ENCODE measurements around the gene UCK2.

UCK2 gene

GRCh38 chr1:165902565-165902964 lies 75.2 kb downstream of the UCK2 start:
- no peak overlapping the region for H3K4me3 ChIP-seq (ENCODE audit: low read depth, low read length)
- TF ChIP-seq, protein P1, sequence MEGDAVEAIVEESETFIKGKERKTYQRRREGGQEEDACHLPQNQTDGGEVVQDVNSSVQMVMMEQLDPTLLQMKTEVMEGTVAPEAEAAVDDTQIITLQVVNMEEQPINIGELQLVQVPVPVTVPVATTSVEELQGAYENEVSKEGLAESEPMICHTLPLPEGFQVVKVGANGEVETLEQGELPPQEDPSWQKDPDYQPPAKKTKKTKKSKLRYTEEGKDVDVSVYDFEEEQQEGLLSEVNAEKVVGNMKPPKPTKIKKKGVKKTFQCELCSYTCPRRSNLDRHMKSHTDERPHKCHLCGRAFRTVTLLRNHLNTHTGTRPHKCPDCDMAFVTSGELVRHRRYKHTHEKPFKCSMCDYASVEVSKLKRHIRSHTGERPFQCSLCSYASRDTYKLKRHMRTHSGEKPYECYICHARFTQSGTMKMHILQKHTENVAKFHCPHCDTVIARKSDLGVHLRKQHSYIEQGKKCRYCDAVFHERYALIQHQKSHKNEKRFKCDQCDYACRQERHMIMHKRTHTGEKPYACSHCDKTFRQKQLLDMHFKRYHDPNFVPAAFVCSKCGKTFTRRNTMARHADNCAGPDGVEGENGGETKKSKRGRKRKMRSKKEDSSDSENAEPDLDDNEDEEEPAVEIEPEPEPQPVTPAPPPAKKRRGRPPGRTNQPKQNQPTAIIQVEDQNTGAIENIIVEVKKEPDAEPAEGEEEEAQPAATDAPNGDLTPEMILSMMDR (IDR thresholded peaks at IDR 0.05; ENCODE audit: low read depth, low read length), result no peak

- TF ChIP-seq, protein P1 (IDR thresholded peaks at IDR 0.05; ENCODE audit: low read depth, low read length), result no peak
These were observed 76.3 kb downstream of the UCK2 start for GRCh38 chr1:165903672-165904071.

GRCh38 chr1:165904948-165905347 lies 77.5 kb downstream of the UCK2 start:
- H3K4me3 ChIP-seq (ENCODE audit: low read depth, low read length), result no peak overlapping the region
- TF ChIP-seq, protein P1 (IDR thresholded peaks at IDR 0.05; ENCODE audit: low read depth, low read length), result no peak

More at GRCh38 chr1:165903672-165904071, 76.3 kb downstream of the UCK2 start:
- H3K4me3 ChIP-seq (ENCODE audit: low read depth, low read length), result no peak overlapping the region

DNA sequence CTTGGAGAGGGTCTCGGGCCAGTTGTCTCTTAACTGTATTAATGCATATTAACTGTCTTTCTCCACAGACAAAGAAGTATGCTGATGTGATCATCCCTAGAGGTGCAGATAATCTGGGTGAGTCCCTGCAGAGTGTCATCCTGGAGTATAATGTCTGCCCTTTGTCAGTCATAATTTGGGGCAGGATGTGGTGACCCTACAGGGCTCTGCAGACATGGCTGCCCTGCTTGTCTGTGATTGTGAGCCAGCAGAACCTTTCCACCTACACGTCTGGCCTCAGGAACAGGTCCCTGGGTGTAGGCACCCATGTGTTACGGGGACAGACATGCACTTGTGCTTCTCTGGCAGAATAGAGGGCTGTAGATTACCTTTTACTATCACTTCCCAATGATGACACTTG lies 78.4 kb downstream of the UCK2 start:
- TF ChIP-seq, protein P1 (IDR thresholded peaks at IDR 0.05; ENCODE audit: low read depth, low read length), result no peak

GRCh38 chr1:165907256-165907857 lies 79.9 kb downstream of the UCK2 start:
- TF ChIP-seq, protein P1 (IDR thresholded peaks at IDR 0.05; ENCODE audit: low read depth, low read length), result no peak

More for the DNA sequence above, 78.4 kb downstream of the UCK2 start:
- H3K4me3 ChIP-seq (ENCODE audit: low read depth, low read length), result no peak overlapping the region

GRCh38 chr1:165910764-165911421 lies 83.5 kb downstream of the UCK2 start:
- TF ChIP-seq, protein P1 (IDR thresholded peaks at IDR 0.05; ENCODE audit: low read depth, low read length), result no peak
- no peak overlapping the region for H3K4me3 ChIP-seq (ENCODE audit: low read depth, low read length)

More at GRCh38 chr1:165907256-165907857, 79.9 kb downstream of the UCK2 start:
- no peak overlapping the region for H3K4me3 ChIP-seq (ENCODE audit: low read depth, low read length)

DNA sequence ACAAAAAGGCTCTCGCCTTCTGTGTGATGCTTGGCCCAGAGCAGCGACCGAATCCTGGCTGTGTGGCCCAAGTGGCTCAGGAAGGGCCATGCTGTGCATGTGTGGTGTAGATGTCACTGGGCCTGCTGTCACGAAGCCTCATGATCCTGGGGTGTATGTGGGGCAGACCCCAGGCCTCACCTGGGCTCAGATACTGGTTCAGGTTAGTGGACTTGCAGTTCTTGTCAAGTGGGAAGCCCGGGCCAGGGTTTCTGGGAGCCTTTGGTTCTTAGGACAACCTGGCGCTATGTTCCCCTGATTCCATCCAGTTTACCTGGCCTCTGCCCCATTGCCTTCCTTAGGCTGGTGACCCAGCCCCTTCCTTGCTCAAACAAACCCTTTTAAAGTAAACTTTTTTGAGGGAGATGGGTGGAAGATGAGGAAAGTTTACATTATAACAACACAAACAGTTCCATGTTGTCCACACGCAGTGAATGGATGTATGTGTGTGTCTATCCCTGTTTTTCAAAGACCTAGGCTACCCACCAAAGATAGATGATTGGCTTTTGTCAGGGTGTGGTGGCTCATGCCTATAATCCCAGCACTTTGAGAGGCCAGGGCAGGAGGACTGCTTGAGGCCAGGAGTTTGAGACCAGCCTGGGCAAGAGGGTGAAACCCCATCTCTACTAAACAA lies 84.3 kb downstream of the UCK2 start:
- TF ChIP-seq, protein P1 (IDR thresholded peaks at IDR 0.05; ENCODE audit: low read depth, low read length), result no peak
- H3K4me3 ChIP-seq (ENCODE audit: low read depth, low read length), result no peak overlapping the region
